Muscle of arm (tissue), 12 donors: ENCODE results near the gene PHF21A. TPM values are rescaled to one million over a fixed set of nuclear protein-coding genes. Genes with fewer than 3 reads are reported as not detected.
A peak's percentile ranks its signal among the peaks of the same experiment; 100 is the strongest.

Source experiments
- DNase-seq: peaks from one replicate; pipeline ENCODE4 v3.0.0-alpha.2; 2013
- polyA plus RNA-seq, 12 donors: library from polyadenylated mRNA; unstranded; fragments of 120-200 nt; gene quantifications; one replicate each; pipeline ENCODE4 v1.2.1, GENCODE V29; 2013; ENCODE audit not compliant: insufficient read length in 12 of 12

PHF21A gene
- polyA plus RNA-seq, 12 donors = 23.2 to 88.2 (median 36.6) TPM; not detected in 1

GRCh38 chr11:45885274-45885920 is 235.9 kb downstream of the PHF21A start, which contains the start of gene MAPK8IP1:
Gene MAPK8IP1 (plus strand): TSS chr11:45885651. CDS start chr11:45885821, 170 bp downstream.
- peak; percentile 44 for DNase-seq

- no peak for DNase-seq
Measured at GRCh38 chr11:45884596-45885185, 236.6 kb downstream of the PHF21A start.

Other genes starting within 250 kb of the PHF21A start
- 10 to 100 TPM in 11 of 12 donors, not detected in 1; 19.1 to 51.7 (median 28.6) TPM for gene MAPK8IP1, start 235.8 kb downstream of the PHF21A start, polyA plus RNA-seq
- under 1 TPM in 6 of 12 donors, not detected in 6; 0.25 to 0.57 (median 0.28) TPM for gene FREY1, start 214.2 kb downstream of the PHF21A start, polyA plus RNA-seq
- 10 to 100 TPM in 9 of 12 donors, 1 to 10 TPM in 2, not detected in 1; 7.3 to 18.1 (median 11.3) TPM for gene PEX16, start 203.6 kb downstream of the PHF21A start, polyA plus RNA-seq
- 10 to 100 TPM in 1 of 12 donors, 1 to 10 TPM in 2, under 1 TPM in 7, not detected in 2; 0.07 to 22.0 (median 0.49) TPM for gene LARGE2, start 198.8 kb downstream of the PHF21A start, polyA plus RNA-seq
- gene CREB3L1, start 156.2 kb upstream of the PHF21A start, polyA plus RNA-seq = 10 to 100 TPM in 11 of 12 donors, not detected in 1; 32.4 to 75.3 (median 47.2) TPM
- 10 to 100 TPM in 11 of 12 donors, not detected in 1; 45.9 to 91.5 (median 64.7) TPM for gene DGKZ, start 226.0 kb upstream of the PHF21A start, polyA plus RNA-seq